Measurements from ENCODE around the gene FLT4.

FLT4 gene

GRCh38 chr5:180603076-180603594 is 46.3 kb downstream of the FLT4 start:
- no peak for DNase-seq

- DNase-seq: no peak
These were observed 46.8 kb downstream of the FLT4 start for GRCh38 chr5:180602481-180603075.

GRCh38 chr5:180601591-180602480 is 47.6 kb downstream of the FLT4 start:
- DNase-seq: no peak

GRCh38 chr5:180600554-180601041 is 48.8 kb downstream of the FLT4 start:
- DNase-seq: no peak

GRCh38 chr5:180599981-180600553 is 49.3 kb downstream of the FLT4 start:
- no peak for DNase-seq

- DNase-seq: no peak
These were observed 49.8 kb downstream of the FLT4 start for GRCh38 chr5:180599590-180599914.

GRCh38 chr5:180598797-180599589 is 50.4 kb downstream of the FLT4 start:
- no peak for DNase-seq

- no peak for DNase-seq
These were observed 51.1 kb downstream of the FLT4 start for GRCh38 chr5:180598316-180598701.

- no peak for DNase-seq
These were observed 52.6 kb downstream of the FLT4 start for GRCh38 chr5:180596668-180597231.

- DNase-seq: no peak
These were observed 53.2 kb downstream of the FLT4 start for GRCh38 chr5:180596115-180596667.

- DNase-seq: no peak
These were observed 53.9 kb downstream of the FLT4 start for GRCh38 chr5:180595381-180596114.

GRCh38 chr5:180595046-180595379 is 54.4 kb downstream of the FLT4 start:
- DNase-seq: no peak

GRCh38 chr5:180594311-180595045 is 54.9 kb downstream of the FLT4 start:
- DNase-seq: no peak

- DNase-seq: no peak
These were observed 55.8 kb downstream of the FLT4 start for GRCh38 chr5:180593446-180594206.

GRCh38 chr5:180592176-180592575 is 57.2 kb downstream of the FLT4 start:
- no peak for DNase-seq

- no peak for DNase-seq
These were observed 58.0 kb downstream of the FLT4 start, which contains the start of gene SCGB3A1 for GRCh38 chr5:180591311-180591887. SCGB3A1 (minus strand) TSS chr5:180591499; CDS start chr5:180591462, 37 bp downstream.

- DNase-seq: no peak
These were observed 58.7 kb downstream of the FLT4 start for GRCh38 chr5:180590543-180591310.

- no peak for DNase-seq
These were observed 59.4 kb downstream of the FLT4 start for GRCh38 chr5:180589771-180590542.

Measured in activated gamma-delta T cell (primary cell).